Peyer's patch (tissue), 4 donors: Measurements from ENCODE around the gene ANP32B.

Source experiments
- POLR2A ChIP-seq, 2 donors: fragments of 450-650 bp; IDR thresholded peaks; one replicate each; pipeline ENCODE4 v1.5.1; 2017; ENCODE audit warnings: antibody characterized with exemption in 2 of 2, mild to moderate bottlenecking in 2 of 2, moderate library complexity in 2 of 2
- TF ChIP-seq, protein P1 (sequence below), 6 experiments: fragments of 450-650 bp in 4 of 6; fragments of 200-600 bp in 2 of 6; sonication (generic) in 1 of 6; IDR thresholded peaks; one replicate each; pipeline ENCODE4 v1.5.1; 2017 to 2019; ENCODE audit warnings: antibody characterized with exemption in 6 of 6, mild to moderate bottlenecking in 3 of 6, moderate library complexity in 1 of 6

DNA sequence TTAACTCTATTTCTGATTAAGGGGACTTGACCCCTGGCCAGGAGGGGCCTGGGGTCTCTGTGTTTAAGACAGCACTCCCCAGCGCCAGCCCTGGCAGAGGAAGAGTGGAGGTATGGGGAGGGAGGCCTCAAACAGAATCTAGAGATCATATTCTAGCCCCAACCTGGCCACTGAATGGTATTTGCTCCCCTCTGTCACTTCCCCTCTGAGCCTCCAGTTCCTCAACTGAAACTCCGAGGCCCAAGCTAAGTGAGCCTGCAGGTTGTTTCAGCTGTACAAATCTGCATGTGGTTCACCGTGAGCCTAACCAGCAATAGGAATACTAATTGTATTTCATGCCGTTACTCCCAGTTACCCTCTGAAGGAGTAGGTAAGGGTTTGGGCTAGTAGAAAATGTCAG is 36.0 kb downstream of the ANP32B start:
- no peak for TF ChIP-seq POLR2A (IDR thresholded peaks at IDR 0.05)
- TF ChIP-seq, protein P1, sequence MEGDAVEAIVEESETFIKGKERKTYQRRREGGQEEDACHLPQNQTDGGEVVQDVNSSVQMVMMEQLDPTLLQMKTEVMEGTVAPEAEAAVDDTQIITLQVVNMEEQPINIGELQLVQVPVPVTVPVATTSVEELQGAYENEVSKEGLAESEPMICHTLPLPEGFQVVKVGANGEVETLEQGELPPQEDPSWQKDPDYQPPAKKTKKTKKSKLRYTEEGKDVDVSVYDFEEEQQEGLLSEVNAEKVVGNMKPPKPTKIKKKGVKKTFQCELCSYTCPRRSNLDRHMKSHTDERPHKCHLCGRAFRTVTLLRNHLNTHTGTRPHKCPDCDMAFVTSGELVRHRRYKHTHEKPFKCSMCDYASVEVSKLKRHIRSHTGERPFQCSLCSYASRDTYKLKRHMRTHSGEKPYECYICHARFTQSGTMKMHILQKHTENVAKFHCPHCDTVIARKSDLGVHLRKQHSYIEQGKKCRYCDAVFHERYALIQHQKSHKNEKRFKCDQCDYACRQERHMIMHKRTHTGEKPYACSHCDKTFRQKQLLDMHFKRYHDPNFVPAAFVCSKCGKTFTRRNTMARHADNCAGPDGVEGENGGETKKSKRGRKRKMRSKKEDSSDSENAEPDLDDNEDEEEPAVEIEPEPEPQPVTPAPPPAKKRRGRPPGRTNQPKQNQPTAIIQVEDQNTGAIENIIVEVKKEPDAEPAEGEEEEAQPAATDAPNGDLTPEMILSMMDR (IDR thresholded peaks at IDR 0.05): no peak
